Erythroblast (primary cell): ENCODE data around the gene CDC42BPG.
A peak's percentile ranks its signal among the peaks of the same experiment; 100 is the strongest.

ENCODE experiments used
- GATA1 ChIP-seq: IDR thresholded peaks from 2 replicates; pipeline ENCODE4 v1.6.1; 2011; ENCODE audit warnings: low read depth, mild to moderate bottlenecking, control low read depth, low read length, moderate library complexity
- POLR2A ChIP-seq: IDR thresholded peaks from 2 replicates; pipeline ENCODE4 v1.6.1; 2011; ENCODE audit warnings: mild to moderate bottlenecking, low read length

DNA sequence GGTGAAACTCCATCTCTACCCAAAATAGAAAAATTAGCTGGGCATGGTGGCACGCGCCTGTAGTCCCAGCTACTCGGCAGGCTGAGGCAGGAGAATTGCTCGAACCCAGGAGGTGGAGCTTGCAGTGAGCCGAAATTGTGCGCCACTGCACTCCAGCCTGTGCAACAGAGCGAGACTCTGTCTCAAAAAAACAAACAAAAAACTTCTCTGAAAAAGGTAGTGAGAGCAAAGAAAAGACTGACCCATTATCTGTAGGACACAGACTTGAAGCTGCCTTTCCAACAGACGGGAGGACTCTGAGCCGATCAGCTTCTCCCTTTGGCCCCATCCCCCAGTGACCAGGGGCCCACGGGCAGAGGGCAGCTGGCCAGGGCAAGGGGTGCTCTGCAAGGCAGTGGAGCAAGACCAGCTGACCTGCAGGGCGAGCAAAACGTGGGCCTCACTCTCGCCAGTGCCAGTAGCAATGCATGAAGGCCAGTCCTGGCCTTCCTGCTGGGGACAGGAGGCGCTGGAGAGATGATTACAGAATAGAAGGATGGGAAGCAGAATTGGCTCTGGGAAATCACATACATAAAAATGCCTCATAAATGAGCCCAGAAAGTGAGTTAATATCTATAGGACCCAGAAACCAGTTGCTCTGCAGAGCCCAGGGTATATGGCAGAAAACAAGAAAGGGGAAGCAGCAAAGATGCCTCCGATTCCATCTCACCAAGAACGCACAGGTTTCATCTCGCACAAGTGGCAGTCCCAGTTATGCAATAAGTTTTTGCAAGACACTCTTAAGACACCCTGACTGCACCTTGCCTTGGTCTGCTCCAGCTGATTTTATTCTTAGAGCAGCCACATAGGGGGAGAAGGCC is 31.1 kb upstream of the CDC42BPG start:
- TF ChIP-seq POLR2A (peak; percentile 20), GATA1 (no peak)
